Panc1 (cell line): ENCODE measurements around the gene PSMB7. TPM values are rescaled to one million over a fixed set of nuclear protein-coding genes. Genes with fewer than 3 reads are reported as not detected.

Experiments used
- ATAC-seq: fragments of 200-7000 bp; cut with Tn5 transposase; 2 replicates; pipeline ENCODE4 v1.9.1; 2020; ENCODE audit warnings: mild to moderate bottlenecking, moderate library complexity
- BruUV-seq: library from RNA; stranded (reverse); fragments of 400-500 nt; replicated peaks from 2 replicates; lab custom pipeline; 2021; lab: Mats Ljungman, UMichigan
- CTCF ChIA-PET: fragments of 300-600 bp; sonication (Branson Sonifier 250); formaldehyde crosslinking; loops from one replicate; lab custom pipeline; 2022; ENCODE audit warnings: antibody characterized with exemption; lab: Charles Lee
- POLR2A ChIA-PET: fragments of 300-600 bp; sonication (Branson Sonifier 250); formaldehyde crosslinking; loops from one replicate; lab custom pipeline; 2022; ENCODE audit warnings: antibody characterized with exemption; lab: Charles Lee
- DNase-seq: peaks from one replicate; pipeline ENCODE4 v3.0.0-alpha.2; 2010; ENCODE audit warnings: low read depth, low spot score
- H3K27ac ChIP-seq: 2 replicates; pipeline ENCODE4 v1.5.1; 2011; ENCODE audit warnings: mild to moderate bottlenecking, low read length, inconsistent platforms
- H3K27me3 ChIP-seq: fragments of 200-500 bp; sonication (Bioruptor generic); 2 replicates; pipeline ENCODE4 v1.6.0; 2014; ENCODE audit warnings: low read length, inconsistent platforms; ENCODE audit not compliant: control insufficient read depth, insufficient read depth
- H3K36me3 ChIP-seq: fragments of 200-500 bp; sonication (Bioruptor generic); 2 replicates; pipeline ENCODE4 v1.5.1; 2014; ENCODE audit warnings: inconsistent platforms, mild to moderate bottlenecking, low read length, moderate library complexity; ENCODE audit not compliant: control insufficient read depth, insufficient read depth
- H3K4me1 ChIP-seq: 2 replicates; pipeline ENCODE4 v1.5.1; 2011; ENCODE audit warnings: inconsistent platforms, mild to moderate bottlenecking, low read length, moderate library complexity; ENCODE audit not compliant: control insufficient read depth, insufficient read depth
- H3K4me3 ChIP-seq, 2 experiments: 2 replicates each; pipeline ENCODE4 v1.5.1; 2011 to 2012; ENCODE audit warnings: low read depth in 2 of 2, low read length in 2 of 2, mild to moderate bottlenecking in 2 of 2, inconsistent platforms in 1 of 2, moderate library complexity in 1 of 2
- H3K9me3 ChIP-seq: fragments of 200-500 bp; sonication (Bioruptor generic); 2 replicates; pipeline ENCODE4 v1.5.1; 2014; ENCODE audit warnings: low read depth, mild to moderate bottlenecking, inconsistent platforms, low read length, moderate library complexity; ENCODE audit not compliant: control insufficient read depth, insufficient read depth
- CTCF ChIP-seq: fragments of 450-650 bp; IDR thresholded peaks from 2 replicates; pipeline ENCODE4 v1.5.1; 2017; ENCODE audit warnings: mild to moderate bottlenecking
- POLR2AphosphoS5 ChIP-seq: IDR thresholded peaks from 2 replicates; pipeline ENCODE4 v1.6.1; 2012; ENCODE audit warnings: mild to moderate bottlenecking, low read depth, low read length, moderate library complexity
- REST ChIP-seq, 2 experiments: IDR thresholded peaks; 2 replicates each; pipeline ENCODE4 v1.6.1; 2011 to 2012; ENCODE audit warnings: low read depth in 2 of 2, control low read depth in 1 of 2, low read length in 1 of 2, mild to moderate bottlenecking in 1 of 2, moderate library complexity in 1 of 2; ENCODE audit not compliant: insufficient read depth in 1 of 2
- SIN3A ChIP-seq: IDR thresholded peaks from 2 replicates; pipeline ENCODE4 v1.6.1; 2012; ENCODE audit warnings: low read depth, mild to moderate bottlenecking, low read length, moderate library complexity, borderline replicate concordance; ENCODE audit not compliant: insufficient read depth
- TCF7L2 ChIP-seq: IDR thresholded peaks from 2 replicates; pipeline ENCODE4 v1.6.1; 2011; ENCODE audit warnings: mild to moderate bottlenecking, low read depth, low read length, inconsistent platforms
- in situ Hi-C: cut with HindIII; loops from 2 replicates; pipeline ENCODE4 v1.10.0; 2016; ENCODE audit warnings: low sequenced_read_pairs, low pct_unique_long_range_greater_than_20kb
- intact Hi-C: fragments of 100-400 bp; cut with micrococcal nuclease; formaldehyde crosslinking; loops from one replicate; pipeline ENCODE4 v1.10.0; 2022; ENCODE audit not compliant: unreplicated experiment
- total RNA-seq: library from RNA; stranded (reverse); gene quantifications from one replicate; pipeline ENCODE4 v1.2.1, GENCODE V29; 2021; ENCODE audit not compliant: unreplicated experiment

The PSMB7 gene
- total RNA-seq, 1 experiment from 2014 or later, result 167 TPM

GRCh38 chr9:124307379-124308030, 107.7 kb downstream of the PSMB7 start:
- in situ Hi-C loops (no loop called here), intact Hi-C loops (no loop called here)
- no TSS peak for BruUV-seq
- DNase-seq, result no peak
- H3K4me3 ChIP-seq, result no peak overlapping the region
- peaks cover 63% of the 10 kb centered on the region for H3K4me1 ChIP-seq
- peak overlapping the region; percentile 94 for H3K27ac ChIP-seq
- no peak for TF ChIP-seq REST (IDR thresholded peaks at IDR 0.05; ENCODE audit: insufficient read depth in 1 of 2, low read depth in 2 of 2, low read length in 1 of 2)
- no peak for TF ChIP-seq TCF7L2
- no peaks in the 10 kb centered on the region for H3K36me3 ChIP-seq
- no peaks in the 10 kb centered on the region for H3K27me3 ChIP-seq
- no peaks in the 10 kb centered on the region for H3K9me3 ChIP-seq
- CTCF ChIA-PET, result no interaction called here
- POLR2A ChIA-PET, result no interaction called here
- no peak for ATAC-seq

- H3K27ac ChIP-seq, result peak overlapping the region; percentile 94
- H3K4me1 ChIP-seq, result peaks cover 69% of the 10 kb centered on the region
- H3K27me3 ChIP-seq, result no peaks in the 10 kb centered on the region
- ChIA-PET POLR2A (no interaction called here), CTCF (interaction anchor here (0.7 kb wide), 1 partner anchor 57 kb away, joined by 6 read pairs; no protein-coding TSS in a partner anchor)
- H3K9me3 ChIP-seq, result no peaks in the 10 kb centered on the region
- intact Hi-C loops, result no loop called here
- no TSS peak for BruUV-seq
- in situ Hi-C loops, result no loop called here
- H3K4me3 ChIP-seq, result no peak overlapping the region
- no peak for TF ChIP-seq REST (IDR thresholded peaks at IDR 0.05; ENCODE audit: insufficient read depth in 1 of 2, low read depth in 2 of 2, low read length in 1 of 2)
- no peak for TF ChIP-seq SIN3A
- no peak for TF ChIP-seq POLR2AphosphoS5
- TF ChIP-seq TCF7L2, result no peak
- no peak for TF ChIP-seq CTCF
- ATAC-seq (peak; percentile 39), DNase-seq (peak; percentile 57)
- no peaks in the 10 kb centered on the region for H3K36me3 ChIP-seq
Observed at GRCh38 chr9:124306098-124306735, 109.0 kb downstream of the PSMB7 start.
